SH-SY5Y (cell line): ENCODE results near the gene LRRC8C.

Source experiments
- GATA2 ChIP-seq: IDR thresholded peaks from 2 replicates; pipeline ENCODE4 v1.6.1; 2011; ENCODE audit warnings: mild to moderate bottlenecking, low read depth, low read length
- GATA3 ChIP-seq: IDR thresholded peaks from 2 replicates; pipeline ENCODE4 v1.6.1; 2011; ENCODE audit warnings: low read depth, mild to moderate bottlenecking, low read length, moderate library complexity

DNA sequence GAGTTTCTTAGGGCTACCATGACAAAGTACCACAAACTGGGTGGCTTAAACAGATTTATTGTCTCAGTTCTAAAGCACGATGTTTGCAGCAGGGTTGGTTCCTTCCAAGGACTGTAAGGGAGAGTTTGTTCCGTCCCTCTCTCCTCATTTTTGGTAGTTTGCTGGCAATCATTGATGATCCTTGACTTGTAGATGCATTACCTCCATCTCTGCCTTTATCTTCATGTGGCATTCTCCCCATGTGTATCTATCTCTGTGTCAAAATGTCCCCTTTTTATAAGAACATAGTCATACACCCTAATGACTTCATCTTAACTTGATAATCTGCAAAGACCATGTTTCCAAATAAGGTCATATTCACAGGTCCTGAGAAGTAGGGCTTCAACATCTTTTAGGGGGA, 90.2 kb downstream of the LRRC8C start:
- TF ChIP-seq GATA2 (no peak), GATA3 (no peak)
